Measurements from ENCODE around the gene CDSN. TPM values are rescaled to one million over a fixed set of nuclear protein-coding genes. Genes with fewer than 3 reads are reported as not detected.
"Not testable (repeated sequence)": the region's sequence is repeated elsewhere in the genome, so short reads cannot be mapped to it uniquely, and the experiment has no call there.

Gene CDSN, protein sequence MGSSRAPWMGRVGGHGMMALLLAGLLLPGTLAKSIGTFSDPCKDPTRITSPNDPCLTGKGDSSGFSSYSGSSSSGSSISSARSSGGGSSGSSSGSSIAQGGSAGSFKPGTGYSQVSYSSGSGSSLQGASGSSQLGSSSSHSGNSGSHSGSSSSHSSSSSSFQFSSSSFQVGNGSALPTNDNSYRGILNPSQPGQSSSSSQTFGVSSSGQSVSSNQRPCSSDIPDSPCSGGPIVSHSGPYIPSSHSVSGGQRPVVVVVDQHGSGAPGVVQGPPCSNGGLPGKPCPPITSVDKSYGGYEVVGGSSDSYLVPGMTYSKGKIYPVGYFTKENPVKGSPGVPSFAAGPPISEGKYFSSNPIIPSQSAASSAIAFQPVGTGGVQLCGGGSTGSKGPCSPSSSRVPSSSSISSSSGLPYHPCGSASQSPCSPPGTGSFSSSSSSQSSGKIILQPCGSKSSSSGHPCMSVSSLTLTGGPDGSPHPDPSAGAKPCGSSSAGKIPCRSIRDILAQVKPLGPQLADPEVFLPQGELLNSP
- not detected for polyA plus RNA-seq (ENCODE audit: insufficient read length in 10 of 10)
- long read RNA-seq, donor 1: 0 reads
- long read RNA-seq, donor 2: 0 reads
- long read RNA-seq, donor 3: 0 reads
- long read RNA-seq, donor 4: 0 reads
- long read RNA-seq, donor 5: 0 reads
- long read RNA-seq, donor 6: 0 reads
- long read RNA-seq, donor 7: 0 reads
- long read RNA-seq, donor 8: 0 reads
- long read RNA-seq, donor 9: 0 reads

DNA sequence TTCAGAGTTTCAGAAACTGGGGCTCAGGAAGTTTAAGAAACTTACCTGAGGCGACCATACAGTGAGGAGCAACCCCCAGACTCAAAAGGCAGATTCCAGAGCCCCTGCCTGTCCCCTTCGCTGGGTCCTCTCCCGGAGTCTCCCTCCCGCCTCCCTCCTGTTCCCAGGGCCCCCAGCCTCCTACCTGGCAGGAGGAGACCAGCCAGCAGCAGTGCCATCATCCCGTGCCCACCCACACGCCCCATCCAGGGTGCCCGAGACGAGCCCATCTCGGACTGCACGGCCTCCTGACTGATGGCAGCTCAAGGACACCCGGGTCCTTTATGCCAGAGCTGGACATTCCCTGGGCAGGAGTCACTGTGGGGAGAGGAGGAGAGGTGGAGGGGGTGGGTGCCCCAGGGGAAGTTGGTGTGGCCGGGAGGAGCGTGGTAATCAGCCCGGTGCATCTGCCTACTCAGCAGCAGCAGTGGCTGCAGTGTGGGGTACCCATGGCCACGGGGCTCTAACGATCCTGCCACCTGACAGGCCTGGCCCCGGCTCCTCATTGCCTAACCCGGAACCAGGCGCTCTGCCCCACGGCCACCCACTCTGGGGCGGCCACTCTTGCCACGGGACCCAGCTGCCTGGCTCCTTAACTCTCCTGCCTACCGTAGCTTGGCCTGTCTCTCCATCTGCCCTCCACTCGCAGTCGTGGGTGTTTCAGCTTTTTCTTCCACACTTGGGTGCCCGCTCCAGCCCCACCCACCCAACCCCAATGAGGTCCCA is at the start of gene CDSN:
Gene CDSN (minus strand): TSS at position 296 of the 765 bp plus-strand sequence. CDS start 27 bp downstream, at position 269.
- DNase-seq: no peak

DNA sequence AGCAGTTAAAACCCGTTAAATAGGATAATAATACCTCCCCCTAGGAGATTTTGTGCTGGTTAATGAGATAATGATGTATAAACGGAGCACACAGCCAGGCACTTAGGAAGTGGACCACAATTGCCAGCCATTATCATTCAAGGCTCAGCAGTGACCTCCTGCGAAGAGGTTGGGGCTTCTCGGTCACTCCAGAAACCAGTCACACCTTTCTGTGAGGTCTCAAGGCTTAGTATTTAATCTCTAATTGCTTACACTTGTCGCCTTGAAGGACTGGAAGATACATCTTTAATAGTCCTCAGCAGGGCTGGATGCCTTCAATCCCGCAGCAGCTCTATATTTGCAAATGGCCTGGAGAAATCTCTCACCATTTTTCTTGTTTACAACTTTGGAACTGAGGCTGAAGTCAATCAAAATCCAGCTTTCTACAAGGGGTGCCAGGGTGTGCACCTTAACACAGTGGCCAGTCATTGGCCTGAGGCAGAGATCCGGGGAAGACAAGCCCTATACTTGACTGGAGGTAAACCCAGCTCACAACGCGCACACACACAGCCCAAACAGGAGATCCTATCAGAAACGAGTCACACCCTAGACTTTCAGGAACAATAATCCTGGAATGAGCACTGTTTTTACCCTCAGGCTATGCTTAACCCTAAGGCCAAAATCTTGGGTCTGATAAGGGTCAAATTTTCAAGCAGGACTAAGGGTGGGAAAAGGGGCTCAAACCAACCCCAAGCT is 49.0 kb upstream of the CDSN start:
- DNase-seq: no peak

DNA sequence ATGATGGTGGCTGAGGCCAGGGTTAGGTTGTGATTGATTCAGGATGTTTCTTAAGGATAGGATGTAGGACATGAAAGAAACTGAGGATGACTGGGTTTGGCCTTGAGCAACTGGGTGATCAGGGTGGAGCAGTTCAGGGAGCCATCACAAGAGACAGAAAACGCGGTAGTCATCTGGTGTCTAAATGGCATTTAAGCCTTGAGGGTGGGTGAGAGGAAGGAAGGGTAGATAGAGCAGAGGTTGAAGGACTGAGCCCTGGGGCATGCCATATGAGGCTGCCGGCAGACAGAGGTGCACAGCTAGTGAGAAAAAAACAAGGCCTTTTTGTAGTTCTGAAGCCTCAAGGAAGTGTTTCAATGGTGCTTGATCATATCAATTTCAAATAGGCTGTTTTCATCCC is 48.4 kb upstream of the CDSN start:
- no peak for DNase-seq

DNA sequence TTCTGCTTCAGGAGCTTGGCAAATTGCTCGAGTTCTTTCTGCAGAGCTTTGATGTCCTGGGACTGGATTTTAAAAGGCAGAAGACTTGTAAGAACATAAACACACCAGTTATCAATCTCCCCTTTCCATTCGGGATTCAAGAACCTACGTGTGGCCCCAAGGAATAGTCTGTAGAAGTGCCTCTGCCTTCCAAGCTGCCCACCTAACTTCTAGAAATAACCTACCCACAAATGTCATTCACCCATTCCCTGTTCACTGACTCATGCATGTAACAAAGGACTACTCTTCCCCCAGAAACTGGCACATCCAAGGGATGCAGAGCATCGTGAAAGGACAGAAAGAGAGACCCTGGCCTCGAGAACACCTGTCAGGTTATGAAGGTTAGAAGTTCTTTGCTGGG is 45.7 kb upstream of the CDSN start:
- DNase-seq: no peak

DNA sequence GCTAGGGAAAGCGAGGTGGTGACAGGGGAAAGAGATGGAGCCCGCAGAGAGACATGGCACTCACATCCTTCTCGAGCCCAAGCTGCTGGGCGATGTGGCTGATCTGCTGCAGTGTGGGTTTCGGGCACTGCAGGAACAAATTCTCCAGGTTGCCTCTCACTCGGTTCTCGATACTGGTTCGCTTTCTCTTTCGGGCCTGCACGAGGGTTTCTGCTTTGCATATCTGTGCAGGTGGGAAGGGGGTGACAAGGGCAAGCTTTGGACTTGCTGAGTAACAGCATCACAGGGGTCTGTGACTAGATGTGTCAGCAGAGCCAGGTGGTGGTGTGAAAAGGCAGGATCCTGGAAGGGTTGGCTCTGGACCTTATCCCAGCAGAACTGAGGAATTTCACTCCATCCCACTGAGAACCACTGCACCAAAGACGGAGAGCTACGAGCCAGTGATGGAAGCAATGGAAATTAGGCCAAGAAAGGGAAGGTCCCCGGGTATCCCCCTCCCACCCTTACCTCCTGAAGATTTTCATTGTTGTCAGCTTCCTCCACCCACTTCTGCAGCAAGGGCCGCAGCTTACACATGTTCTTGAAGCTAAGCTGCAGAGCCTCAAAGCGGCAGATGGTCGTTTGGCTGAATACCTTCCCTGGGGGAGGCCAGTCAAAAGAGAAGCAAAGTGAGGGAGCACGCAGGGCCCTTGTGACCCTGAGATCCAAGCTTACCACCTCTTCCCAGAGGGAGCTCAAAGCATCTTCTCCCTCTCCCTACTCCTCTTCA is 45.0 kb upstream of the CDSN start:
- DNase-seq: not testable (repeated sequence)

DNA sequence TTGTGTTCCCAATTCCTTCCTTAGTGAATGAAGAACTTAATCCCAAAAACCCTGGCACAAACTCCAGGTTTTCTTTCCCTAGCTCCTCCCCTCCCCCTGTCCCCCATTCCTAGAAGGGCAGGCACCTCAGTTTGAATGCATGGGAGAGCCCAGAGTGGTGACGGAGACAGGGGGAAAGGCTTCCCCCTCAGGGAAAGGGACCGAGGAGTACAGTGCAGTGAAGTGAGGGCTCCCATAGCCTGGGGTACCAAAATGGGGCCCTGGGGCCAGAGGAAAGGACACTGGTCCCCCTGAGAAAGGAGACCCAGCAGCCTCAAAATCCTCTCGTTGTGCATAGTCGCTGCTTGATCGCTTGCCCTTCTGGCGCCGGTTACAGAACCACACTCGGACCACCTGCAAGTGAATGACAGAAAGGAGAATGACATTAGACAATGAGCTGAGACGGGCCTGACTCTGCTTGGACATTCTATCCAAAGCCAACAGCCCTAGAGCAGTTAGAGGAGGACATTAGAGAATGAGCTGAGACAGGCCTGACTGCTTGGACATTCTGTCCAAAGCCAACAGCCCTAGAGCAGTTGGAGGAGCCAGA is 44.3 kb upstream of the CDSN start:
- DNase-seq: not testable (repeated sequence)

DNA sequence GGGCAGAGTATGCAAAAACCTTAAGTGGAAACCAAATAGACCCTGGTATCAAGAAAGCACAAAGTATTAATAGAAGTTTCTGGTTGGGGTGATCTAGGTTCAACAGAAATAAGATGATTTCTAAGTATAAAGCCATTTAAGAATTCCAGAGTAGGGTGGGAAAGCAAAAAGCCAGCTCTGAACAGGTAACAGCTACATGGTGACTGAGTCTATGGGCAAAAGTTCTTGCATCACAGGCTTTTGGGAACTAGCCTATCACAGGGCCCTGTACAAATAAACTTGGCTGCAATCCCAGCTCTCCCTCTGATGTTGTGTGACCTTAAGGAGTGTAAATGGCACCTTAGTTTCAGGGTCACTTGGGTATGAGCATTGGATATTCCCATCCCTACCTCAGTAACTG is 43.7 kb upstream of the CDSN start:
- DNase-seq: no peak

DNA sequence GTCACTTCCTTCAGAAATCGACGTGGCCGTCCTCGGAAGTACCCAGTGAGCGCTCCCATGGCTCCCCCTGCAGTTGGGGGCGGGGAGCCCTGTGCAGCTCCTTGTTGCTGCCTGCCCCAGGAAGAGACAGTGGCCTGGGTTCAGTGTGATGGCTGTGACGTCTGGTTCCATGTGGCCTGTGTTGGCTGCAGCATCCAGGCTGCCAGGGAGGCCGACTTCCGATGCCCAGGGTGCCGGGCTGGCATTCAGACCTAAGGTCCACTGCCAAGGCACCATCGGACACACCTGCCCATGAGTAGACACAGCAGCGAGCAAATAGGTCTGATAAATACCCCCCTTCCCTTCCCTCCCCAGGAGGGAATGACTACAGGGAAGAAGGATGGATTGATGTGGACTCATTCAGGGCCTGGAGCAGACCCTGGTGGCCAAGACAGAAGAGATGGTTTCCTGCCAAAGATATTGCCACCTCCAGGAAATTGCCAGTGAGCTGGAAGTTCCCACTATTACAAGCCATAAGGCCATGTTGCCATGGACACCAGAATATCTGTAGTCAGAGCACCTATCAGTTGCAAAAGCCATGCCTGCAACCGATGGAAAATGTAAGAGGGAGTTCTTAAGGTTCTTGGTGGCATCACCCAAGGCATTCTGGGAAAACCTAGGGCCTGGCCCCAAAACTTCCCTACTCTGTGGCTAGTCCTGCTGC is 42.4 kb upstream of the CDSN start:
- DNase-seq: no peak

DNA sequence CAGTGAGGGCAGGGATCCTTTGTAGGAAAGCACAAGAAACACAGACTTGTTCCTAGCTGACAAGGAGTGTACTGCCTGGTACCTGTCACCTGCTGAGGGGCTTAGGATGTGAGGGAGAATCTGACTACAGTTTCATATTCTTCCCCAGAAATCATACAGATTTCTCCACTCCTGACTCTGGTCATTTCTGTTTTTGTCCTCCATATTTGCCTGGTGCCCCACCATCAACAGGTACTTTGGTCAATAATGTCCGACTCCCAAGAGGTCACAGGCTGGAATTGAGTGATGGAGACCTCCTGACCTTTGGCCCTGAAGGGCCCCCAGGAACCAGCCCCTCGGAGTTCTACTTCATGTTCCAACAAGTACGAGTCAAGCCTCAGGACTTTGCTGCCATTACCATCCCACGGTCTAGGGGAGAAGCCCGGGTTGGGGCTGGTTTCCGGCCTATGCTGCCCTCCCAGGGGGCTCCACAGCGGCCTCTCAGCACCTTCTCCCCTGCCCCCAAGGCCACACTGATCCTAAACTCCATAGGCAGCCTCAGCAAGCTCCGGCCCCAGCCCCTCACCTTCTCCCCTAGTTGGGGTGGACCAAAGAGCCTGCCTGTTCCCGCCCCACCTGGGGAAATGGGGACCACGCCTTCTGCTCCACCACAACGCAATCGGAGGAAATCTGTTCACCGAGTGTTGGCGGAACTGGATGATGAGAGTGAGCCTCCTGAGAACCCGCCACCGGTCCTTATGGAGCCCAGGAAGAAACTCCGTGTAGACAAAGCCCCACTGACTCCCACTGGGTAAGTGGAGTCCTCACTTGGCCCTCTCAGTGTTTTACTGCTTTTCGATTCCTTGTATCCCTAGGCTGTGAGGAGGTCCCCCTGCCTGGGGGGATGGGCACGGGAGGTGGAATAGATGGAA is 41.2 kb upstream of the CDSN start:
- no peak for DNase-seq

DNA sequence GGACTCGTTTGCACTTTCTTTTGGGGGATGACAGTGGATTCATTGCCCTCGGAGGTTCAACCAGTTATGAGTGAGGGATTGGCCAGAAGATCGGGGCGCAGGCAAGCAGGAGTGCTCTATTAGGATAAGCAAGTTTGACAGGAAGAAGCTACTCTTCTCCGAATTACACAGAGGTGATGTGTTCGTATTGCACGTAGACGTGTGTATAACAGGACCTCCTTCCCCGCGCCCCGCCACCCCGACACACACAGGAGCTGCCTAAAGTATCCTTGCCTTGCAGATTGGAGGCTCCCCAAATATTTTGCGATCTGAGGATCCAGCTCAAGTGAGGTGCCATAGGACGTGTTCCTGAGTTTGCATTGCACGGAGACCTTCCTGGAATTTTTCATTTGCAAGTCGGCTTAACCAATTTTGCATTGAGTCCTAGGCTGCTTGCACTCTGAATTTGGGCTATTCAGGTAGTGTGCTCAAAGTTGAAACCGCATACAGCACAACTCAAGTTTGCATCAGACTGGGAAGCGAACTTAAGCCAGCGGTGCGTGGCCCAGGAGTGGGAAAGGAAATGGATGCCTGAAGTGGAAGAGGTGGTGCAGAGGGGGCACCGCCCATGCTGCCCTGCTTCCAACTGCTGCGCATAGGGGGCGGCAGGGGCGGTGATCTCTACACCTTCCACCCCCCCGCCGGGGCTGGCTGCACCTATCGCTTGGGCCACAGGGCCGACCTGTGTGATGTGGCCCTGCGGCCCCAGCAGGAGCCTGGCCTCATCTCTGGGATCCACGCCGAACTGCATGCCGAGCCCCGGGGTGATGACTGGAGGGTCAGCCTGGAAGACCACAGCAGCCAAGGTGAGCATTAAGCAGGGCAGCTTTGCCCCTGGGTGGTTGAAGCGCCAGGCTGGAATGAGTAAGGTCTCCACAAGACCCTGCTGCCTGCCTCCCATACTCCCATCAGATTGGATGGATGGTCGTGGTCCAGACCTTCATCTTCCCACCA is 38.9 kb upstream of the CDSN start:
- peak in 1 of 3 donors; percentile 21 for DNase-seq

DNA sequence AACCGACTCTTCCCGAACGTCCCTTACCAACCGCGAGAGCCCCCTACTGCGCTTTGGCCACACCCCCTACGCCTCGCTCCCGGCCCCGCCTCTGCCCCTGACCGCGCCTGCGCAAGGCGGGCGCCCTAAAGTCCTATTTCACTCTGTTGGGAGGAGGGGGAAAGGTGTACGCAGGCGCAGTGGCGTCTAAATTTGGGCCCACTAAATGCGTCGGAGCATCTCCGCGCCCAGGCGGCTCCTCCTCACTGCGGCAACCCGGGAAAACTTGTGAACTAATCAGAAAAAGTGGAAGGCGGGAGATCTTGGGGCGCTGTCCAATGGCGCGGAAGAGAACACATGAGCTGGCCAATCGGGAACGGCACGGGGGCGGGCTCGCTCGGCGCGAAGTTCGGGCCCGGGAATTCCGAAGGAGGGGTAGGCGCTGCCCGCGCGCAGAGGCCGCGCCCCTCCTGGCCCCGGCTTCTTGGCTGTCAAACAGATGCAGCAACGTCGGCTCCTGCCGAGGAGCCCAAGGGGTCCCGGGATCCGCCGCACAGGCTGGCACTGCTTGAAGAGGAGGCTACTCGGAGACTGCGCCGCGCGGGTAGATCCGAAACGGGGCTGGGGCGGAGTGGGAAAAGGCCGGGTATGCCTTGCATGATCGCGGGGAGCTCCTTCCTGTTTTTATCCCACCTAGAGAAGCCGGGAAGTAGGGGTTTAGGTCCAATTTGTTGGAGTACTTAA is 38.1 kb upstream of the CDSN start, which contains the start of gene TCF19:
Gene TCF19 (plus strand): TSS at position 450 of the 723 bp plus-strand sequence. CDS start 881 bp downstream, outside the sequence.
- peak; percentile 99 to 100 (median 100) for DNase-seq

DNA sequence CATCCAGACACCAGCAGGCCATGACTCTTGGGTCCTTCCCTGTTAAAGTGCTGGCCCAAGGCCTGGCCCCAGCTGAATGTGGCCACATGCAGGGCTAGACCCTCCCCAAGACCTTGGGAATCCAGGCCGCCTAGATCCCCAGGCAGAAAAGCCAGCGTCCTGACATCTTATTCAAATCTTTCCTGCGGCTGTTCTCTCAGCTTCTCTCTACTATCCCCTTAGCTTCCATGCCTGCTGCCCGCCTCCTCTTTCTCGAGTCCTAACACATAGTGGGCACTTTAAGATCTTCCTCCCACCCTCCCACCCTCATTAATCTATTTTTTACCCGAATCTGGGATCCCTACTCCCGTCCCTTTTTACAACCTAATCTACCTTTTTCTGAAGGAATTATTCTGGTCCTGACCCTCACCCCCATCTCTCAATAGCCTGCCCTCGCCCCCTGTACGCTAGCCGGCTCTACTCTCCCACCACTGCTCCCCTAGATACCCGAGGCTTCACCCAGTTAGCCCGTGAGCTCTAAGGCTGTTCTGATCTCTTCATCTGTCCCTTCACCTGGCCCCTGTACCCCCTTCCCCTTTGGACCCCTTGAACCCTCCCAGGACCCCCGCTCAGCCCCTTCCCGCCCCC is 37.4 kb upstream of the CDSN start, which contains the start of gene CCHCR1:
Gene CCHCR1 (minus strand): TSS at position 290 of the 627 bp plus-strand sequence. CDS start 202 bp downstream, at position 88.
- peak in 1 of 3 donors; percentile 16 for DNase-seq

DNA sequence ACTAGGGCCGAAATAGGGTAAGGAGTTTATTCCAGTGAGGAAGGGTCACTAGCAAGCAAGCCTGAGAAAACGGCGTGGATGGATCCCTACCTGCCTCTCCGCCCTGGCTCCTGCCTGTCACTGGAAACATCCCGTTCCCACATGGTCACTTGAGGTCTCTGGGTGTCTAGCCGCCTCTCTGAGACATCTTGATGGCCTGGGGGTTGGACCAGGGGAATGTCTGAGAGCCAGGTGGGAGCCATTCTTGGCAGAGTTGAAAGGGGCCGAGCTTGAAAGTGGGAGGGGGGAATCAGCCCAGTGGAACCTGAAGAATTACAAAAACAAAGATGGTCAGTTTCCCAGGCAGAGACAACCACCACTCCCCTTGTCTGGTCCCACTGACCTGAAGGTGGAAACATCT is 36.4 kb upstream of the CDSN start:
- DNase-seq: no peak

DNA sequence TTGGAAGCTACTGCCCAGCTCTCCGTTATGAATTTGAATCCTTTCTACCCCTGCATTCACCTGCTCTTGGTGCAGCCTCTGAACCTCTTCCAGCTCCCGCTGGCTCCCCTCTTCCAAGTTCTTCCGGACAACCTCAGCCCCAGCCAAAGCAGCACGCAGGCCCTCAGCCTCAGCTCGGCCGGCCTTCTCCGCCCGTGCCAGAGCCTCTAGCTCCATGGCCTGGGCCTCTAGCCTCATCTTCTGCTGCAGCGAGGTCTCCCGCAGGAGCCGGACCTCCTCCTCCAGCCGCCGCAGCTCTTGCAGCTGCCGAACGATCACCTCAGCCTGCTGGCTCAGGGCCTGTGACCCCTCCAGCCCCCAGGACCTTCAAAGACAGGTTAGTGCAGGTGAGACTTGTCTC is 34.2 kb upstream of the CDSN start:
- DNase-seq: no peak

DNA sequence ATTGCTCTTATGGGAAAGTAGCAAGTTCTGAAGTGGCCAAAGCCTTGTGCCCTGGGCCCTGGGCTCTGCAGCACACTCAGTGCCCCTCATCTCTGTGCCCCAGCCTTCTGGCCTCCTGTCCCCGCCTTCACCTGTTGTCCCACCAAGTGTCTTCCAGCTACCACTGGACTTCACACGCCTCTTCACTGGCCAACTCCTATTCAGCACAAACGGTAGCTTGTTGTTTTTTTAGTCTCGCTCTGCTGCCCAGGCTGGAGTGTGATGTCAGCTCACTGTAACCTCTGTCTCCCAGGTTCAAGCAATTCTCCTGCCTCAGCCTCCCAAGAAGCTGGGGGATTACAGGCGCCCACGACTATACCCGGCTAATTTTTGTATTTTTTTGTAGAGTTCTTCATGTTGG is 32.5 kb upstream of the CDSN start:
- no peak for DNase-seq
